K562 (cell line): ENCODE results near the gene PPM1D. TPM values are rescaled to one million over a fixed set of nuclear protein-coding genes. Genes with fewer than 3 reads are reported as not detected.

ENCODE experiments used
- ATAC-seq: fragments of 200-7000 bp; cut with Tn5 transposase; 3 replicates; pipeline ENCODE4 v1.9.1; 2020; ENCODE audit warnings: moderate library complexity
- BruUV-seq: library from RNA; stranded (reverse); fragments of 400-500 nt; replicated peaks from 2 replicates; lab custom pipeline; 2021; lab: Mats Ljungman, UMichigan
- CTCF ChIA-PET: fragments of 300-600 bp; formaldehyde crosslinking; extraction: SDS; loops from one replicate; lab custom pipeline; 2021; ENCODE audit warnings: low intra/inter-chr PET ratio; lab: Yijun Ruan, JAX
- POLR2A ChIA-PET: fragments of 300-600, 350-650 bp; sonication (Branson Sonifier 250); formaldehyde crosslinking; extraction: SDS; loops from one replicate; lab custom pipeline; 2021; ENCODE audit warnings: antibody characterized with exemption, inconsistent platforms; lab: Yijun Ruan, JAX
- DNase-seq, 4 experiments: peaks; one replicate each; pipeline versions ENCODE4 v3.0.0 to v3.0.0-alpha.2; 2011 to 2018; ENCODE audit warnings: low spot score in 3 of 4, mixed read lengths in 3 of 4; ENCODE audit errors: extremely low read depth in 1 of 4
- FAIRE-seq: peaks from 2 replicates; lab custom pipeline; 2011; peaks lifted over from hg19 to GRCh38; lab: Jason Lieb, UNC
- H2AFZ ChIP-seq: 2 replicates; pipeline ENCODE4 v1.6.0; 2011; ENCODE audit warnings: low read depth, low read length, control low read depth, inconsistent platforms
- H3K27ac ChIP-seq: fragments of 200-600 bp; 3 replicates; pipeline ENCODE4 v1.8.0; 2011; ENCODE audit warnings: low read depth, mild to moderate bottlenecking, control low read depth, inconsistent platforms, low read length, moderate library complexity, mixed read lengths; ENCODE audit errors: extremely low read depth
- H3K27me3 ChIP-seq, 2 experiments: fragments of 300-600 bp in 1 of 2; 2 replicates in 1 of 2; 3 replicates in 1 of 2; pipeline versions ENCODE4 v1.6.0 to v1.8.0; 2011; ENCODE audit warnings: inconsistent platforms in 2 of 2, low read length in 2 of 2, mild to moderate bottlenecking in 1 of 2, mixed read lengths in 1 of 2, moderate library complexity in 1 of 2; ENCODE audit not compliant: control insufficient read depth in 2 of 2, insufficient read depth in 2 of 2
- H3K36me3 ChIP-seq: fragments of 300-600 bp; 3 replicates; pipeline ENCODE4 v1.8.0; 2011; ENCODE audit warnings: mild to moderate bottlenecking, low read length, inconsistent platforms; ENCODE audit not compliant: control insufficient read depth, insufficient read depth
- H3K4me1 ChIP-seq, 2 experiments: fragments of 200-600 bp in 1 of 2; replicated peaks in 1 of 2; 2 replicates in 1 of 2; 3 replicates in 1 of 2; pipeline versions ENCODE4 v1.5.1 to v1.8.0; 2011; ENCODE audit warnings: inconsistent platforms in 2 of 2, low read length in 2 of 2, mild to moderate bottlenecking in 1 of 2, mixed read lengths in 1 of 2, moderate library complexity in 1 of 2; ENCODE audit not compliant: control insufficient read depth in 2 of 2, insufficient read depth in 2 of 2
- H3K4me2 ChIP-seq: 2 replicates; pipeline ENCODE4 v1.6.1; 2011; ENCODE audit warnings: low read length, control low read depth, inconsistent platforms, mixed read lengths; ENCODE audit not compliant: insufficient read depth
- H3K4me3 ChIP-seq: fragments of 200-600 bp; sonication (generic), shearing (Covaris generic); 2 replicates; pipeline ENCODE4 v1.5.1; 2016; ENCODE audit warnings: control low read depth, inconsistent platforms
- H3K79me2 ChIP-seq: fragments of 200-600 bp; 3 replicates; pipeline ENCODE4 v1.8.0; 2011; ENCODE audit warnings: low read length, inconsistent platforms; ENCODE audit not compliant: control insufficient read depth, insufficient read depth
- H3K9ac ChIP-seq, 2 experiments: 2 replicates each; pipeline versions ENCODE4 v1.6.0 to v1.6.1; 2011; ENCODE audit warnings: low read depth in 2 of 2, low read length in 2 of 2, control low read depth in 1 of 2, inconsistent platforms in 1 of 2, mild to moderate bottlenecking in 1 of 2, mixed read lengths in 1 of 2; ENCODE audit not compliant: insufficient read depth in 1 of 2
- H3K9me1 ChIP-seq: one replicate; pipeline ENCODE4 v1.6.0; 2011; ENCODE audit warnings: inconsistent platforms, mild to moderate bottlenecking, low read length, moderate library complexity; ENCODE audit not compliant: control insufficient read depth, insufficient read depth
- H3K9me3 ChIP-seq: replicated peaks from 2 replicates; pipeline ENCODE4 v1.5.1; 2011; ENCODE audit warnings: low read depth, low read length, inconsistent platforms; ENCODE audit not compliant: control insufficient read depth, insufficient read depth
- H4K20me1 ChIP-seq: replicated peaks from 2 replicates; pipeline ENCODE4 v1.6.1; 2011; ENCODE audit warnings: low read length, inconsistent platforms, mixed read lengths; ENCODE audit not compliant: control insufficient read depth, insufficient read depth
- CCNT2 ChIP-seq: IDR thresholded peaks from 2 replicates; pipeline ENCODE4 v1.6.1; 2011; ENCODE audit warnings: borderline replicate concordance, low read depth, mild to moderate bottlenecking, moderate library complexity, mixed read lengths, low read length; ENCODE audit not compliant: insufficient read length; ENCODE audit errors: extremely low read depth
- ETV6 ChIP-seq, 3 experiments: fragments of 150-350 bp in 1 of 3; sonication (generic) in 1 of 3; formaldehyde crosslinking in 1 of 3; IDR thresholded peaks; 2 replicates each; pipeline versions ENCODE4 v1.6.1 to v1.8.0; 2014 to 2022; ENCODE audit warnings: borderline replicate concordance in 2 of 3, low read depth in 2 of 3, antibody characterized with exemption in 1 of 3, low read length in 1 of 3, mild to moderate bottlenecking in 1 of 3, missing genetic modification reagents in 1 of 3
- GABPB2 ChIP-seq: fragments of 250-450 bp; sonication (Bioruptor Pico); conservative IDR thresholded peaks from 2 replicates; pipeline ENCODE4 v1.5.1; 2021; ENCODE audit warnings: mild to moderate bottlenecking
- IRF9 ChIP-seq: fragments of 450-650 bp; IDR thresholded peaks from 2 replicates; pipeline ENCODE4 v1.6.1; 2016; ENCODE audit warnings: missing biosample characterization, missing genetic modification characterization
- JUND ChIP-seq, 2 experiments: IDR thresholded peaks; 2 replicates in 1 of 2; 3 replicates in 1 of 2; pipeline ENCODE4 v1.6.1; 2011; ENCODE audit warnings: borderline replicate concordance in 2 of 2, low read depth in 2 of 2, low read length in 2 of 2, improper control_type of control experiment in 1 of 2, missing biosample characterization in 1 of 2, missing genetic modification characterization in 1 of 2, missing genetic modification reagents in 1 of 2
- NFE2 ChIP-seq: IDR thresholded peaks from 2 replicates; pipeline ENCODE4 v1.6.1; 2014; ENCODE audit warnings: antibody characterized with exemption, low read depth
- RBM22 ChIP-seq: fragments of 200-400 bp; formaldehyde crosslinking; IDR thresholded peaks from 2 replicates; pipeline ENCODE4 v1.6.1; 2018; ENCODE audit warnings: low read length, low read depth; ENCODE audit not compliant: poor library complexity, severe bottlenecking
- RFX7 ChIP-seq: fragments of 250-450 bp; sonication (Bioruptor Pico); IDR thresholded peaks from 2 replicates; pipeline ENCODE4 v1.5.1; 2021; ENCODE audit warnings: mild to moderate bottlenecking
- TAL1 ChIP-seq: fragments of 450-650 bp; IDR thresholded peaks from 2 replicates; pipeline ENCODE4 v1.6.1; 2016; ENCODE audit warnings: mild to moderate bottlenecking
- U2AF1 ChIP-seq: fragments of 200-400 bp; formaldehyde crosslinking; optimal IDR thresholded peaks from 2 replicates; pipeline ENCODE3; 2017; ENCODE audit warnings: mild to moderate bottlenecking, low read depth, low read length, moderate library complexity
- ZNF212 ChIP-seq: fragments of 450-650 bp; formaldehyde crosslinking; IDR thresholded peaks from 2 replicates; pipeline ENCODE4 v1.4.0; 2020; ENCODE audit warnings: mild to moderate bottlenecking
- WGBS: fragments of 100-300 bp; shearing (Covaris generic); methylation state at CpG from one replicate; pipeline ENCODE4 v1.1.6; 2016; ENCODE audit warnings: low coverage, mixed read lengths; ENCODE audit not compliant: insufficient coverage; ENCODE audit errors: missing lambda C conversion rate; 5-methylcytosine and 5-hydroxymethylcytosine counted together
- in situ Hi-C: fragments of 300-500 bp; cut with MboI; formaldehyde crosslinking; loops from 4 replicates; pipeline ENCODE4 v1.15.0; 2018; ENCODE audit warnings: inconsistent platforms, mixed read lengths
- intact Hi-C: fragments of 100-400 bp; cut with micrococcal nuclease; formaldehyde crosslinking; loops from 2 replicates; pipeline ENCODE4 v1.14.2; 2022
- polyA plus RNA-seq, 8 experiments: library from polyadenylated mRNA; depleted of rRNA in 4 of 8; stranded (reverse) in 5 of 8; unstranded in 3 of 8; fragments of >200 nt; fragmentation: Nextera tagmentation in 2 of 8; fragmentation: Illumina TruSeq in 1 of 8; extraction: Ambion mirVana in 2 of 8; extraction: Trizol in 1 of 8; gene quantifications; 2 replicates each; pipeline versions ENCODE4 v1.2.1 to v1.2.3, GENCODE V29; 2011 to 2014; ENCODE audit warnings: inconsistent platforms in 1 of 8, missing spikeins in 1 of 8
- total RNA-seq, 7 experiments: library from RNA; depleted of rRNA in 6 of 7; stranded (reverse); fragments of >200 nt in 6 of 7; fragmentation: Illumina TruSeq in 2 of 7; extraction: Trizol in 2 of 7; gene quantifications; 2 replicates each; pipeline versions ENCODE4 v1.2.1 to v1.2.3, GENCODE V29; 2011 to 2021; ENCODE audit warnings: low replicate concordance in 1 of 7
- TF ChIP-seq, protein P1 (sequence below): fragments of 250-450 bp; sonication (Bioruptor Pico); IDR thresholded peaks from 2 replicates; pipeline ENCODE4 v1.5.0; 2020; ENCODE audit warnings: mild to moderate bottlenecking, borderline replicate concordance

The PPM1D gene
- total and polyA plus RNA-seq, 9 of the 15 experiments (the other 6 are each of a cell fraction or from before 2014, with no cell fraction given), result 2.1 to 19.0 (median 7.8) TPM

GRCh38 chr17:60559659-60559994 lies 40.4 kb upstream of the PPM1D start:
- no peaks in the 10 kb centered on the region for H4K20me1 ChIP-seq
- no peak for FAIRE-seq
- no peak overlapping the region for H3K27ac ChIP-seq
- no peak overlapping the region for H3K4me3 ChIP-seq
- H2AFZ ChIP-seq, result no peak overlapping the region
- no peak overlapping the region for H3K4me2 ChIP-seq
- H3K9me3 ChIP-seq, result no peaks in the 10 kb centered on the region
- TF ChIP-seq GABPB2 (no peak), ETV6 (IDR thresholded peaks at IDR 0.05; ENCODE audit: borderline replicate concordance in 1 of 2, low read depth in 2 of 2, low read length in 1 of 2) (no peak), ETV6 (CRISPR knock-in tag; IDR thresholded peaks at IDR 0.05; ENCODE audit: borderline replicate concordance) (no peak), ZNF212 (no peak), RBM22 (no peak), JUND (IDR thresholded peaks at IDR 0.05; ENCODE audit: borderline replicate concordance, low read depth, low read length) (no peak), JUND (tag; IDR thresholded peaks at IDR 0.05; ENCODE audit: borderline replicate concordance, low read depth, low read length) (no peak), IRF9 (no peak), NFE2 (no peak), RFX7 (CRISPR knock-in tag) (no peak), CCNT2 (no peak), TAL1 (no peak), U2AF1 (no peak)
- TF ChIP-seq, protein P1, sequence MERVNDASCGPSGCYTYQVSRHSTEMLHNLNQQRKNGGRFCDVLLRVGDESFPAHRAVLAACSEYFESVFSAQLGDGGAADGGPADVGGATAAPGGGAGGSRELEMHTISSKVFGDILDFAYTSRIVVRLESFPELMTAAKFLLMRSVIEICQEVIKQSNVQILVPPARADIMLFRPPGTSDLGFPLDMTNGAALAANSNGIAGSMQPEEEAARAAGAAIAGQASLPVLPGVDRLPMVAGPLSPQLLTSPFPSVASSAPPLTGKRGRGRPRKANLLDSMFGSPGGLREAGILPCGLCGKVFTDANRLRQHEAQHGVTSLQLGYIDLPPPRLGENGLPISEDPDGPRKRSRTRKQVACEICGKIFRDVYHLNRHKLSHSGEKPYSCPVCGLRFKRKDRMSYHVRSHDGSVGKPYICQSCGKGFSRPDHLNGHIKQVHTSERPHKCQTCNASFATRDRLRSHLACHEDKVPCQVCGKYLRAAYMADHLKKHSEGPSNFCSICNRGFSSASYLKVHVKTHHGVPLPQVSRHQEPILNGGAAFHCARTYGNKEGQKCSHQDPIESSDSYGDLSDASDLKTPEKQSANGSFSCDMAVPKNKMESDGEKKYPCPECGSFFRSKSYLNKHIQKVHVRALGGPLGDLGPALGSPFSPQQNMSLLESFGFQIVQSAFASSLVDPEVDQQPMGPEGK (CRISPR knock-in tag), result no peak
- no peak for DNase-seq
- no TSS peak for BruUV-seq
- ATAC-seq, result no peak
- H3K9me1 ChIP-seq, result no peaks in the 10 kb centered on the region
- intact Hi-C loops (no loop called here), in situ Hi-C loops (no loop called here)
- H3K9ac ChIP-seq, result no peak overlapping the region
- H3K79me2 ChIP-seq, result no peaks in the 10 kb centered on the region
- ChIA-PET POLR2A (no interaction called here), CTCF (no interaction called here)
- no peaks in the 10 kb centered on the region for H3K36me3 ChIP-seq
- 65% methylated on average over 7 of the region's 8 CpGs for WGBS
- no peaks in the 10 kb centered on the region; a peak in 1 of 5 replicates for H3K27me3 ChIP-seq
- H3K4me1 ChIP-seq, result no peaks in the 10 kb centered on the region
